ENCODE results near the gene VEZT.

DNA sequence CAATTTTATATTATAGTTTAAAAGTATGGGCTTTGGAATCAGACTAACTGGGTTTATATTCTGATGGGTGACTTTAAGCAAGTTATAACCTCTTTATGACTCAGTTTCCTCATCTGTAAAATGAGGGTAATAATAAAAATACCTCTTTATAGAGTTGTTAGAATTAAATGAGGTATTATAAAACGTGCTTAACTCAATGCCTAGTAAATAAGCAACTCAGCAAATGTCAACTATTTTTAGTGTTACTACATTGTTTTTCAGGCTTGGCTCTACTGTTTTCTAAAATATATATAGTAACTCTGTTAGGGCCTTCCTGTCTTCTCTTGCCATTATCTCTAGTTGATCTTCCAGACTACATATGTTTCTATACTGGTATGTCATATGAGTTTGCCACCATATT lies 20.5 kb downstream of the VEZT start:
- TF ChIP-seq CTCF (conservative IDR thresholded peaks at IDR 0.05 in 1 of 2, IDR thresholded peaks at IDR 0.05 in 1 of 2; ENCODE audit: low read depth in 1 of 2, low read length in 2 of 2) (no peak), EZH2 (IDR thresholded peaks at IDR 0.05; ENCODE audit: low read length, missing control alignments) (no peak)
